Gastrocnemius medialis (tissue), 4 donors: Measurements from ENCODE around the gene ASB18. TPM values are rescaled to one million over a fixed set of nuclear protein-coding genes. Genes with fewer than 3 reads are reported as not detected.

Source experiments
- ATAC-seq, 2 donors: fragments of 150-250 bp; one replicate each; pipeline ENCODE4 v1.9.1; 2016
- DNase-seq, 2 donors: peaks; one replicate each; pipeline ENCODE4 v3.0.0-alpha.2; 2019
- H3K27ac ChIP-seq, 4 donors: fragments of 200-600 bp; sonication (generic); 1 replicate in 1 of 4; 2 replicates in 3 of 4; pipeline ENCODE4 v1.5.1; 2016 to 2018; ENCODE audit warnings: mild to moderate bottlenecking in 2 of 4, moderate library complexity in 1 of 4
- H3K27me3 ChIP-seq, 3 donors: fragments of 200-600 bp; sonication (generic) in 2 of 3; 1 replicate in 1 of 3; 2 replicates in 2 of 3; pipeline versions ENCODE4 v1.5.1 to v1.6.0; 2016 to 2019; ENCODE audit warnings: mild to moderate bottlenecking in 1 of 3, moderate library complexity in 1 of 3
- H3K36me3 ChIP-seq, 2 donors: fragments of 200-600 bp; sonication (generic) in 1 of 2; one replicate each; pipeline ENCODE4 v1.5.1; 2017 to 2018
- H3K4me1 ChIP-seq, 2 donors: fragments of 200-600 bp; sonication (generic) in 1 of 2; one replicate each; pipeline ENCODE4 v1.5.1; 2016 to 2017; ENCODE audit warnings: mild to moderate bottlenecking in 2 of 2
- H3K4me3 ChIP-seq, 4 donors: fragments of 200-600 bp; sonication (generic) in 3 of 4; 1 replicate in 1 of 4; 2 replicates in 3 of 4; pipeline ENCODE4 v1.5.1; 2016 to 2019; ENCODE audit warnings: mild to moderate bottlenecking in 2 of 4
- H3K9me3 ChIP-seq, 3 donors: fragments of 200-600 bp; sonication (generic) in 2 of 3; 1 replicate in 1 of 3; 2 replicates in 2 of 3; pipeline ENCODE4 v1.5.1; 2016 to 2019
- POLR2A ChIP-seq, 2 donors: fragments of 450-650 bp; IDR thresholded peaks; one replicate each; pipeline ENCODE4 v1.6.1; 2017; ENCODE audit warnings: antibody characterized with exemption in 2 of 2, mild to moderate bottlenecking in 2 of 2, moderate library complexity in 2 of 2
- in situ Hi-C, 4 donors: fragments of 200-750 bp; cut with MboI; loops; one replicate each; pipeline versions ENCODE4 v1.15.0 to v1.8.0; 2017; ENCODE audit warnings: low sequenced_read_pairs in 4 of 4
- intact Hi-C: fragments of 100-400 bp; cut with DNase I; formaldehyde crosslinking; loops from one replicate; pipeline ENCODE4 v1.15.1; 2023; ENCODE audit warnings: low total_unique reads
- total RNA-seq, 4 donors: library from RNA; depleted of rRNA; stranded (reverse); fragments of >200 nt; gene quantifications; one replicate each; pipeline versions ENCODE4 v1.1.0 to v1.2.3, GENCODE V29; 2016
- TF ChIP-seq, protein P1 (sequence below), 5 experiments: fragments of 450-650 bp in 3 of 5; fragments of 200-600 bp in 2 of 5; sonication (generic) in 2 of 5; IDR thresholded peaks in 4 of 5; conservative IDR thresholded peaks in 1 of 5; 1 replicate in 4 of 5; 2 replicates in 1 of 5; pipeline ENCODE4 v1.5.1; 2016 to 2019; ENCODE audit warnings: antibody characterized with exemption in 5 of 5, mild to moderate bottlenecking in 3 of 5, moderate library complexity in 3 of 5

ASB18 gene
- total RNA-seq, 4 donors from 2014 or later: 0.16 to 0.17 TPM; not detected in 2

DNA sequence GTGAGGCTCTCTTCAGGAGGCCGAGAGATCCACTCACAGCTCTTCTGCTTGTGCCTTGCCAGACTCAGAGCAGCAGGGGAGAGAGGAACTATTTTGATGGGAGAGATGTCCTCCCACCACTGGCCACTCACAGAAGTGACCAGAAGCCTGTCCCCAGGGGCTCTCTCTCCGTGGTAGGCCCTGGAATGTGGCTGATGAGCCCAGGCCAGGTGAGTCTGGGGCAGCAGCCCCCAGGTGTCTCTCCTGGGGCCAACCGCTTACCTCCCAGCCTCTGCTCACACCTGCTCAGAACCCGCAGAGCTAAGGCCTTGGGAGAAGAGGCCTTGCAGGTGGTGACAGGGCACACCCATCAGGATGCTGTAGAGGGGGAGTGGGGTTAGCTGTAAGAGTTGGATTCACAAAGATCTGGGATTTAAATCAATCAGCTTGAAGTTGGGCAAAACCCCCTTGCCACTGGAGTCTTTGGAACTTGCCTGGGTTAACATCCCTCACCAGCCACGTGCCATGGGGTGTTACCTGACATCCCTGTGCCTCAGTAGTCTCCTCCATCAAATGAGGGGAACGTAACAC, 29.1 kb upstream of the ASB18 start:
- Histone ChIP-seq H3K4me3 (no peak overlapping the region), H3K27ac (no peak overlapping the region), H3K4me1 (no peaks in the 10 kb centered on the region), H3K27me3 (no peaks in the 10 kb centered on the region), H3K9me3 (no peaks in the 10 kb centered on the region), H3K36me3 (no peaks in the 10 kb centered on the region)
- in situ Hi-C loops: no loop called here
- DNase-seq (no peak), ATAC-seq (no peak)
- no peak for TF ChIP-seq POLR2A (IDR thresholded peaks at IDR 0.05)
- TF ChIP-seq, protein P1, sequence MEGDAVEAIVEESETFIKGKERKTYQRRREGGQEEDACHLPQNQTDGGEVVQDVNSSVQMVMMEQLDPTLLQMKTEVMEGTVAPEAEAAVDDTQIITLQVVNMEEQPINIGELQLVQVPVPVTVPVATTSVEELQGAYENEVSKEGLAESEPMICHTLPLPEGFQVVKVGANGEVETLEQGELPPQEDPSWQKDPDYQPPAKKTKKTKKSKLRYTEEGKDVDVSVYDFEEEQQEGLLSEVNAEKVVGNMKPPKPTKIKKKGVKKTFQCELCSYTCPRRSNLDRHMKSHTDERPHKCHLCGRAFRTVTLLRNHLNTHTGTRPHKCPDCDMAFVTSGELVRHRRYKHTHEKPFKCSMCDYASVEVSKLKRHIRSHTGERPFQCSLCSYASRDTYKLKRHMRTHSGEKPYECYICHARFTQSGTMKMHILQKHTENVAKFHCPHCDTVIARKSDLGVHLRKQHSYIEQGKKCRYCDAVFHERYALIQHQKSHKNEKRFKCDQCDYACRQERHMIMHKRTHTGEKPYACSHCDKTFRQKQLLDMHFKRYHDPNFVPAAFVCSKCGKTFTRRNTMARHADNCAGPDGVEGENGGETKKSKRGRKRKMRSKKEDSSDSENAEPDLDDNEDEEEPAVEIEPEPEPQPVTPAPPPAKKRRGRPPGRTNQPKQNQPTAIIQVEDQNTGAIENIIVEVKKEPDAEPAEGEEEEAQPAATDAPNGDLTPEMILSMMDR (IDR thresholded peaks at IDR 0.05 in 4 of 5, conservative IDR thresholded peaks at IDR 0.05 in 1 of 5): no peak
- intact Hi-C loops: no loop called here

DNA sequence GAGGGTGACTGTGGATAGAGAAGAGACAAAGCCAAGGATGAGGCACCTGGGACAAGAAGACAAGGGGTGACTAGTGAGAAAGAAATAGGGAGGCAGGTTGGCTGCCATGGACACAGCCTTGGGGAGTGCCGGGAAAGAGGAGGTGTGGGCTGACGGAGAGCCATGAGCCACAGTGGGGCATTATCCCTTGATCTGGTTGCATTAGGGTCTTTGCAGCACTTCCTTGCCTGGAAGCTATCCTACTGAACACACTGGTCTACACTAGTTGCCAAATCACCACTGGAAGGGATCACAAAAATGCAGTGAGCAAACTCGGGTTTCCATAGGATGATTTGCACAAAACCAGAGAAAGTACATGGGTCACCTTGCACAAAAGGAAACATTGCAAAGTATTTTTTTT, 27.7 kb upstream of the ASB18 start:
- no peaks in the 10 kb centered on the region for H3K36me3 ChIP-seq
- no peaks in the 10 kb centered on the region for H3K27me3 ChIP-seq
- no peak overlapping the region for H3K4me3 ChIP-seq
- H3K4me1 ChIP-seq: no peaks in the 10 kb centered on the region
- in situ Hi-C loops (no loop called here), intact Hi-C loops (no loop called here)
- H3K27ac ChIP-seq: no peak overlapping the region
- ATAC-seq: no peak
- H3K9me3 ChIP-seq: no peaks in the 10 kb centered on the region
- DNase-seq: no peak
- TF ChIP-seq, protein P1 (IDR thresholded peaks at IDR 0.05 in 4 of 5, conservative IDR thresholded peaks at IDR 0.05 in 1 of 5): no peak
- no peak for TF ChIP-seq POLR2A (IDR thresholded peaks at IDR 0.05)

DNA sequence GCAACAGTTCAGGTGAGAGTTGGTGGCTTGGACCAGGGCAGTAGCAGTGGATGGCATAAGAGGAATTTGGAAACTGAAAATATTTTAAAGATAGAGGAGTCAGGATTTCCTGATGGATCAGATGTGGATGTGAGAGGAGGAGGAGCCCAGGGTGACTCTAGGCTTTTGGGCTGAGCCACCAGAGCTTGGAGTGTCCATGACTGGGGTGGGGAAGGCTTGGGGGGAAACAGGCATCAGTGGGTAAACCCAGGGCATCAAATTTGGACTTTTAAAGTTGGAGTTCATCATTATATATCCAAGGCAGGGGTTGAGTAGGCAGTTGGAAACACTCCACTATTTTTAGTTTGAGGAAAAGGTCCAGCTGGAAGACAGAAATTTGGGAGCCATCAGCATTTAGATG, 27.3 kb upstream of the ASB18 start:
- no peaks in the 10 kb centered on the region for H3K4me1 ChIP-seq
- H3K36me3 ChIP-seq: no peaks in the 10 kb centered on the region
- H3K9me3 ChIP-seq: no peaks in the 10 kb centered on the region
- TF ChIP-seq, protein P1 (IDR thresholded peaks at IDR 0.05 in 4 of 5, conservative IDR thresholded peaks at IDR 0.05 in 1 of 5): no peak
- no peak for TF ChIP-seq POLR2A (IDR thresholded peaks at IDR 0.05)
- intact Hi-C loops: no loop called here
- no peak overlapping the region for H3K27ac ChIP-seq
- DNase-seq (no peak), ATAC-seq (no peak)
- H3K27me3 ChIP-seq: no peaks in the 10 kb centered on the region
- in situ Hi-C loops: no loop called here
- H3K4me3 ChIP-seq: no peak overlapping the region

DNA sequence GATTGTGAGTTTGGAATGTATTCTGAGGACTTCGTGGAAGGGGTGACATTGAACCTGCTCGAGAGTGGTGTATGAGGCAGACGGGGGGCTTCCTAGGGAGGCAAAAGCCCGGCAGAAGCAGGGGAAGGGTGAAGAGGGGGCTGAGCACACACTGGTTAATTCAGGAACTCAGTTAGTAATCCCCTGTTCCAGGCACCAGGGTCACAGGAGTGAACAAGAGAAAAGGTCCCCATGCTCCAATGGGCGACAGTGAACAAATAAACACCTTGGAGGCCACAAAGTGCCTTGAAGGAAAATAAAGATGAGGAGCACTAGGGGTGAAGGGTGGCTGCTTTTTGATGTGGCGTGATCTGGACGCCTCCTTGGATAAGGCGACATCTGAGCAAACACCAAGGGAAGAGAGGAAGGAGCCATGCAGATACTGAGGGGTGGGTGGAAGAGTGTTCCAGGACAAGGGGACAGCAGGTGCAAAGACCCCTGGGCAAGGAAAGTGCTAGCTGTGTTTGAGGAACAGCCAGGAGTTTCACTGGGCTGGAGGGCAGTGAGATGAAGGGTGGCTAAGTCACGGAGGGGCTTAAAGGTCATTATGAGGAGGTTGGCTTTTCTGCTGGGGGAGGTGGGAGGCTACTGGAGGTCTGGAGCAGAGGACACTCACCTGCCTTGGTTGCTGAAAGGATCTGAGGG, 26.7 kb upstream of the ASB18 start:
- Histone ChIP-seq H3K4me3 (no peak overlapping the region), H3K27ac (no peak overlapping the region), H3K27me3 (no peaks in the 10 kb centered on the region), H3K4me1 (no peaks in the 10 kb centered on the region), H3K36me3 (no peaks in the 10 kb centered on the region), H3K9me3 (no peaks in the 10 kb centered on the region)
- DNase-seq (no peak), ATAC-seq (no peak)
- intact Hi-C loops (no loop called here), in situ Hi-C loops (no loop called here)
- TF ChIP-seq, protein P1 (IDR thresholded peaks at IDR 0.05 in 4 of 5, conservative IDR thresholded peaks at IDR 0.05 in 1 of 5): no peak
- TF ChIP-seq POLR2A (IDR thresholded peaks at IDR 0.05): no peak
